Left colon (tissue), 2 donors: Measurements from ENCODE around the gene COL5A1. TPM values are rescaled to one million over a fixed set of nuclear protein-coding genes. Genes with fewer than 3 reads are reported as not detected.

Experiments used
- ATAC-seq: fragments of 200-7000 bp; cut with Tn5 transposase; one replicate; pipeline ENCODE4 v1.9.1; 2020; ENCODE audit warnings: mild to moderate bottlenecking, moderate library complexity
- DNase-seq, 2 donors: peaks; one replicate each; pipeline ENCODE4 v3.0.0-alpha.2; 2020
- intact Hi-C, 2 donors: fragments of 100-400 bp; cut with DNase I in 1 of 2; cut with micrococcal nuclease in 1 of 2; formaldehyde crosslinking; loops; one replicate each; pipeline versions ENCODE4 v1.11.2 to v1.14.0; 2022; cut with DNase I, micrococcal nuclease
- total RNA-seq, 2 donors: library from RNA; stranded (reverse); fragmentation: NEBNext Ultra II Directional; extraction: Animal tissue kit (Norgen Biotek cat#: 25700); gene quantifications; one replicate each; pipeline ENCODE4 v1.2.1, GENCODE V29; 2021
- donor health status: DM: no; HTN: no; CAD: no.
- donor health status: DM: yes; HTN: yes; CAD: no.

Gene COL5A1
- total RNA-seq, 2 donors from 2014 or later = 5.3 to 17.8 TPM

- ATAC-seq (no peak), DNase-seq (no peak)
- intact Hi-C loops = no loop called here
Observed at GRCh38 chr9:134807716-134808446, 166.3 kb downstream of the COL5A1 start.

GRCh38 chr9:134808447-134808792, 166.8 kb downstream of the COL5A1 start:
- DNase-seq (no peak), ATAC-seq (no peak)
- intact Hi-C loops = no loop called here

GRCh38 chr9:134809292-134809691, 167.7 kb downstream of the COL5A1 start:
- ATAC-seq = no peak

GRCh38 chr9:134809826-134810225, 168.2 kb downstream of the COL5A1 start:
- ATAC-seq (no peak), DNase-seq (no peak)
- intact Hi-C loops = no loop called here

More at GRCh38 chr9:134809292-134809691, 167.7 kb downstream of the COL5A1 start:
- intact Hi-C loops = no loop called here
- DNase-seq = no peak

- intact Hi-C loops = no loop called here
- ATAC-seq (no peak), DNase-seq (no peak)
Observed at GRCh38 chr9:134811079-134811672, 169.6 kb downstream of the COL5A1 start.

GRCh38 chr9:134811673-134812342, 170.2 kb downstream of the COL5A1 start:
- intact Hi-C loops = no loop called here
- DNase-seq = peak in 1 of 2 donors; percentile 15
- peak; percentile 89 for ATAC-seq

GRCh38 chr9:134812343-134812673, 170.7 kb downstream of the COL5A1 start:
- DNase-seq (no peak), ATAC-seq (peak; percentile 32)
- intact Hi-C loops = no loop called here

- intact Hi-C loops = no loop called here
- DNase-seq (no peak), ATAC-seq (no peak)
Observed at GRCh38 chr9:134813841-134814240, 172.2 kb downstream of the COL5A1 start.

- intact Hi-C loops = no loop called here
- ATAC-seq (no peak), DNase-seq (no peak)
Observed at GRCh38 chr9:134814598-134815215, 173.1 kb downstream of the COL5A1 start.

- intact Hi-C loops = no loop called here
- DNase-seq = no peak
Observed at GRCh38 chr9:134815435-134816214, 174.0 kb downstream of the COL5A1 start.

GRCh38 chr9:134816264-134816663, 174.7 kb downstream of the COL5A1 start:
- DNase-seq (no peak), ATAC-seq (no peak)
- intact Hi-C loops = no loop called here

More at GRCh38 chr9:134815435-134816214, 174.0 kb downstream of the COL5A1 start:
- no peak for ATAC-seq

- intact Hi-C loops = no loop called here
- ATAC-seq (no peak), DNase-seq (no peak)
Observed at GRCh38 chr9:134818000-134818568, 176.5 kb downstream of the COL5A1 start.

GRCh38 chr9:134818591-134818990, 177.0 kb downstream of the COL5A1 start:
- ATAC-seq = no peak
- no peak for DNase-seq
- intact Hi-C loops = no loop called here

- intact Hi-C loops = no loop called here
- ATAC-seq (no peak), DNase-seq (no peak)
Observed at GRCh38 chr9:134820901-134821300, 179.3 kb downstream of the COL5A1 start.

- no peak for DNase-seq
- intact Hi-C loops = no loop called here
- ATAC-seq = no peak
Observed at GRCh38 chr9:134822541-134822940, 180.9 kb downstream of the COL5A1 start.

GRCh38 chr9:134823623-134824022, 182.0 kb downstream of the COL5A1 start:
- intact Hi-C loops = no loop called here
- DNase-seq (no peak), ATAC-seq (no peak)

- intact Hi-C loops = no loop called here
- ATAC-seq = no peak
- no peak for DNase-seq
Observed at GRCh38 chr9:134824583-134824982, 183.0 kb downstream of the COL5A1 start.

- ATAC-seq (no peak), DNase-seq (no peak)
- intact Hi-C loops = no loop called here
Observed at GRCh38 chr9:134825025-134825424, 183.4 kb downstream of the COL5A1 start.
